K562 (cell line): ENCODE data around the gene CTIF. TPM values are rescaled to one million over a fixed set of nuclear protein-coding genes. Genes with fewer than 3 reads are reported as not detected.
A peak's percentile ranks its signal among the peaks of the same experiment; 100 is the strongest.

ENCODE experiments used
- ATAC-seq: fragments of 200-7000 bp; cut with Tn5 transposase; 3 replicates; pipeline ENCODE4 v1.9.1; 2020; ENCODE audit warnings: moderate library complexity
- BruUV-seq: library from RNA; stranded (reverse); fragments of 400-500 nt; replicated peaks from 2 replicates; lab custom pipeline; 2021; lab: Mats Ljungman, UMichigan
- CTCF ChIA-PET: fragments of 300-600 bp; formaldehyde crosslinking; extraction: SDS; loops from one replicate; lab custom pipeline; 2021; ENCODE audit warnings: low intra/inter-chr PET ratio; lab: Yijun Ruan, JAX
- POLR2A ChIA-PET: fragments of 300-600, 350-650 bp; sonication (Branson Sonifier 250); formaldehyde crosslinking; extraction: SDS; loops from one replicate; lab custom pipeline; 2021; ENCODE audit warnings: antibody characterized with exemption, inconsistent platforms; lab: Yijun Ruan, JAX
- DNase-seq, 4 experiments: peaks; one replicate each; pipeline versions ENCODE4 v3.0.0 to v3.0.0-alpha.2; 2011 to 2018; ENCODE audit warnings: low spot score in 3 of 4, mixed read lengths in 3 of 4; ENCODE audit errors: extremely low read depth in 1 of 4
- FAIRE-seq: peaks from 2 replicates; lab custom pipeline; 2011; peaks lifted over from hg19 to GRCh38; lab: Jason Lieb, UNC
- H2AFZ ChIP-seq: 2 replicates; pipeline ENCODE4 v1.6.0; 2011; ENCODE audit warnings: low read depth, low read length, control low read depth, inconsistent platforms
- H3K27ac ChIP-seq: fragments of 200-600 bp; 3 replicates; pipeline ENCODE4 v1.8.0; 2011; ENCODE audit warnings: low read depth, mild to moderate bottlenecking, control low read depth, inconsistent platforms, low read length, moderate library complexity, mixed read lengths; ENCODE audit errors: extremely low read depth
- H3K27me3 ChIP-seq, 2 experiments: fragments of 300-600 bp in 1 of 2; 2 replicates in 1 of 2; 3 replicates in 1 of 2; pipeline versions ENCODE4 v1.6.0 to v1.8.0; 2011; ENCODE audit warnings: inconsistent platforms in 2 of 2, low read length in 2 of 2, mild to moderate bottlenecking in 1 of 2, mixed read lengths in 1 of 2, moderate library complexity in 1 of 2; ENCODE audit not compliant: control insufficient read depth in 2 of 2, insufficient read depth in 2 of 2
- H3K36me3 ChIP-seq: fragments of 300-600 bp; 3 replicates; pipeline ENCODE4 v1.8.0; 2011; ENCODE audit warnings: mild to moderate bottlenecking, low read length, inconsistent platforms; ENCODE audit not compliant: control insufficient read depth, insufficient read depth
- H3K4me1 ChIP-seq, 2 experiments: fragments of 200-600 bp in 1 of 2; replicated peaks in 1 of 2; 2 replicates in 1 of 2; 3 replicates in 1 of 2; pipeline versions ENCODE4 v1.5.1 to v1.8.0; 2011; ENCODE audit warnings: inconsistent platforms in 2 of 2, low read length in 2 of 2, mild to moderate bottlenecking in 1 of 2, mixed read lengths in 1 of 2, moderate library complexity in 1 of 2; ENCODE audit not compliant: control insufficient read depth in 2 of 2, insufficient read depth in 2 of 2
- H3K4me2 ChIP-seq: 2 replicates; pipeline ENCODE4 v1.6.1; 2011; ENCODE audit warnings: low read length, control low read depth, inconsistent platforms, mixed read lengths; ENCODE audit not compliant: insufficient read depth
- H3K4me3 ChIP-seq: fragments of 200-600 bp; sonication (generic), shearing (Covaris generic); 2 replicates; pipeline ENCODE4 v1.5.1; 2016; ENCODE audit warnings: control low read depth, inconsistent platforms
- H3K79me2 ChIP-seq: fragments of 200-600 bp; 3 replicates; pipeline ENCODE4 v1.8.0; 2011; ENCODE audit warnings: low read length, inconsistent platforms; ENCODE audit not compliant: control insufficient read depth, insufficient read depth
- H3K9ac ChIP-seq, 2 experiments: 2 replicates each; pipeline versions ENCODE4 v1.6.0 to v1.6.1; 2011; ENCODE audit warnings: low read depth in 2 of 2, low read length in 2 of 2, control low read depth in 1 of 2, inconsistent platforms in 1 of 2, mild to moderate bottlenecking in 1 of 2, mixed read lengths in 1 of 2; ENCODE audit not compliant: insufficient read depth in 1 of 2
- H3K9me1 ChIP-seq: one replicate; pipeline ENCODE4 v1.6.0; 2011; ENCODE audit warnings: inconsistent platforms, mild to moderate bottlenecking, low read length, moderate library complexity; ENCODE audit not compliant: control insufficient read depth, insufficient read depth
- H3K9me3 ChIP-seq: replicated peaks from 2 replicates; pipeline ENCODE4 v1.5.1; 2011; ENCODE audit warnings: low read depth, low read length, inconsistent platforms; ENCODE audit not compliant: control insufficient read depth, insufficient read depth
- H4K20me1 ChIP-seq: replicated peaks from 2 replicates; pipeline ENCODE4 v1.6.1; 2011; ENCODE audit warnings: low read length, inconsistent platforms, mixed read lengths; ENCODE audit not compliant: control insufficient read depth, insufficient read depth
- CBX3 ChIP-seq, 2 experiments: IDR thresholded peaks; 1 replicate in 1 of 2; 2 replicates in 1 of 2; pipeline ENCODE4 v1.6.1; 2012; ENCODE audit warnings: inconsistent platforms in 2 of 2, low read length in 2 of 2, borderline replicate concordance in 1 of 2, control low read depth in 1 of 2
- CREB3L1 ChIP-seq: fragments of 450-650 bp; IDR thresholded peaks from 2 replicates; pipeline ENCODE4 v1.6.1; 2014; ENCODE audit warnings: low read depth, mild to moderate bottlenecking, moderate library complexity, borderline replicate concordance
- ETV6 ChIP-seq, 3 experiments: fragments of 150-350 bp in 1 of 3; sonication (generic) in 1 of 3; formaldehyde crosslinking in 1 of 3; IDR thresholded peaks; 2 replicates each; pipeline versions ENCODE4 v1.6.1 to v1.8.0; 2014 to 2022; ENCODE audit warnings: borderline replicate concordance in 2 of 3, low read depth in 2 of 3, antibody characterized with exemption in 1 of 3, low read length in 1 of 3, mild to moderate bottlenecking in 1 of 3, missing genetic modification reagents in 1 of 3
- GATAD2B ChIP-seq: fragments of 450-650 bp; IDR thresholded peaks from 2 replicates; pipeline ENCODE4 v1.6.1; 2017; ENCODE audit warnings: mild to moderate bottlenecking, borderline replicate concordance
- MAFK ChIP-seq: IDR thresholded peaks from 2 replicates; pipeline ENCODE4 v1.6.1; 2011; ENCODE audit warnings: low read length, improper control_type of control experiment
- MECOM ChIP-seq: fragments of 250-450 bp; sonication (Bioruptor Pico); IDR thresholded peaks from 2 replicates; pipeline ENCODE4 v1.8.0; 2022; ENCODE audit warnings: inconsistent platforms
- MITF ChIP-seq: IDR thresholded peaks from 2 replicates; pipeline ENCODE4 v1.6.1; 2014; ENCODE audit warnings: antibody characterized with exemption
- OTX1 ChIP-seq: fragments of 450-650 bp; formaldehyde crosslinking; IDR thresholded peaks from 2 replicates; pipeline ENCODE4 v1.4.0; 2022; ENCODE audit warnings: mild to moderate bottlenecking
- RHOXF2B ChIP-seq: fragments of 250-450 bp; sonication (Bioruptor Pico); conservative IDR thresholded peaks from 2 replicates; pipeline ENCODE4 v1.5.1; 2021
- XRCC5 ChIP-seq: fragments of 200-400 bp; formaldehyde crosslinking; IDR thresholded peaks from 2 replicates; pipeline ENCODE4 v1.6.1; 2017; ENCODE audit warnings: low read depth, mild to moderate bottlenecking, low read length
- ZKSCAN3 ChIP-seq: fragments of 250-450 bp; sonication (Bioruptor Pico); IDR thresholded peaks from 2 replicates; pipeline ENCODE4 v1.4.0; 2020
- ZNF12 ChIP-seq: sonication (generic); formaldehyde crosslinking; IDR thresholded peaks from 2 replicates; pipeline ENCODE4 v1.4.0; 2020; ENCODE audit warnings: mild to moderate bottlenecking, missing genetic modification reagents
- ZNF3 ChIP-seq: fragments of 250-450 bp; sonication (Bioruptor Pico); IDR thresholded peaks from 2 replicates; pipeline ENCODE4 v1.5.0; 2021; ENCODE audit warnings: mild to moderate bottlenecking, moderate library complexity
- ZNF551 ChIP-seq: fragments of 250-450 bp; sonication (Bioruptor Pico); IDR thresholded peaks from 2 replicates; pipeline ENCODE4 v1.5.0; 2021; ENCODE audit warnings: mild to moderate bottlenecking, moderate library complexity
- WGBS: fragments of 100-300 bp; shearing (Covaris generic); methylation state at CpG from one replicate; pipeline ENCODE4 v1.1.6; 2016; ENCODE audit warnings: low coverage, mixed read lengths; ENCODE audit not compliant: insufficient coverage; ENCODE audit errors: missing lambda C conversion rate; 5-methylcytosine and 5-hydroxymethylcytosine counted together
- in situ Hi-C: fragments of 300-500 bp; cut with MboI; formaldehyde crosslinking; loops from 4 replicates; pipeline ENCODE4 v1.15.0; 2018; ENCODE audit warnings: inconsistent platforms, mixed read lengths
- intact Hi-C: fragments of 100-400 bp; cut with micrococcal nuclease; formaldehyde crosslinking; loops from 2 replicates; pipeline ENCODE4 v1.14.2; 2022
- polyA plus RNA-seq, 8 experiments: library from polyadenylated mRNA; depleted of rRNA in 4 of 8; stranded (reverse) in 5 of 8; unstranded in 3 of 8; fragments of >200 nt; fragmentation: Nextera tagmentation in 2 of 8; fragmentation: Illumina TruSeq in 1 of 8; extraction: Ambion mirVana in 2 of 8; extraction: Trizol in 1 of 8; gene quantifications; 2 replicates each; pipeline versions ENCODE4 v1.2.1 to v1.2.3, GENCODE V29; 2011 to 2014; ENCODE audit warnings: inconsistent platforms in 1 of 8, missing spikeins in 1 of 8
- total RNA-seq, 7 experiments: library from RNA; depleted of rRNA in 6 of 7; stranded (reverse); fragments of >200 nt in 6 of 7; fragmentation: Illumina TruSeq in 2 of 7; extraction: Trizol in 2 of 7; gene quantifications; 2 replicates each; pipeline versions ENCODE4 v1.2.1 to v1.2.3, GENCODE V29; 2011 to 2021; ENCODE audit warnings: low replicate concordance in 1 of 7

The CTIF gene
- total and polyA plus RNA-seq, 9 of the 15 experiments (the other 6 are each of a cell fraction or from before 2014, with no cell fraction given), result 0.17 to 11.5 (median 2.2) TPM

- BruUV-seq, result no TSS peak
- in situ Hi-C loops, result no loop called here
- Histone ChIP-seq H2AFZ (no peak overlapping the region), H3K4me1 (peaks cover 9 to 28% of the 10 kb centered on the region in 2 experiments; a peak in 4 of 5 replicates), H3K27ac (no peak overlapping the region), H3K4me3 (no peak overlapping the region), H3K27me3 (no peaks in the 10 kb centered on the region), H3K9ac (no peak overlapping the region), H3K9me1 (no peaks in the 10 kb centered on the region), H4K20me1 (0 out of 2 replicates have a peak, but pooled peaks cover 4% of the 10 kb centered on the region), H3K79me2 (peaks cover 4% of the 10 kb centered on the region; the same call in 1 of the 3 replicates), H3K4me2 (no peak overlapping the region), H3K9me3 (no peaks in the 10 kb centered on the region), H3K36me3 (no peaks in the 10 kb centered on the region)
- no peak for TF ChIP-seq RHOXF2B (CRISPR knock-in tag)
- TF ChIP-seq MECOM (CRISPR knock-in tag), result 0 out of 2 replicates have a peak, but pooled peaks have one; percentile 29
- ChIA-PET POLR2A (no interaction called here), CTCF (no interaction called here)
- intact Hi-C loops, result no loop called here
- WGBS, result 38% methylated on average over 2 of the region's 2 CpGs
- DNase-seq (no peak), FAIRE-seq (no peak), ATAC-seq (no peak)
Measured at GRCh38 chr18:48551100-48551499, 12.3 kb downstream of the CTIF start.

- H3K9me3 ChIP-seq, result no peaks in the 10 kb centered on the region
- no peaks in the 10 kb centered on the region for H4K20me1 ChIP-seq
- 65% methylated on average over 3 of the region's 3 CpGs for WGBS
- H3K36me3 ChIP-seq, result no peaks in the 10 kb centered on the region
- H3K27ac ChIP-seq, result no peak overlapping the region
- intact Hi-C loops (no loop called here), in situ Hi-C loops (no loop called here)
- no peaks in the 10 kb centered on the region for H3K27me3 ChIP-seq
- DNase-seq (no peak), FAIRE-seq (no peak), ATAC-seq (no peak)
- H2AFZ ChIP-seq, result no peak overlapping the region
- no peak overlapping the region for H3K4me3 ChIP-seq
- CTCF ChIA-PET, result no interaction called here
- no peaks in the 10 kb centered on the region for H3K9me1 ChIP-seq
- H3K9ac ChIP-seq, result no peak overlapping the region
- BruUV-seq, result no TSS peak
- no peak overlapping the region for H3K4me2 ChIP-seq
- no peaks in the 10 kb centered on the region for H3K79me2 ChIP-seq
- POLR2A ChIA-PET, result interaction anchor here (0.5 to 0.7 kb wide), 2 partner anchors 11 to 239 kb away, joined by 3 read pairs; no protein-coding TSS in a partner anchor
- H3K4me1 ChIP-seq, result peaks cover 6 to 19% of the 10 kb centered on the region in 2 experiments; a peak in 3 of 5 replicates
- TF ChIP-seq MAFK, result no peak
- no peak for TF ChIP-seq CREB3L1
- TF ChIP-seq MITF, result no peak
- TF ChIP-seq XRCC5, result no peak
- TF ChIP-seq ZKSCAN3, result no peak
- no peak for TF ChIP-seq CBX3 (IDR thresholded peaks at IDR 0.05; ENCODE audit: borderline replicate concordance in 1 of 2, low read length in 2 of 2)
- TF ChIP-seq ETV6 (IDR thresholded peaks at IDR 0.05; ENCODE audit: borderline replicate concordance in 1 of 2, low read depth in 2 of 2, low read length in 1 of 2), result no peak
- no peak for TF ChIP-seq ETV6 (CRISPR knock-in tag; IDR thresholded peaks at IDR 0.05; ENCODE audit: borderline replicate concordance)
- no peak for TF ChIP-seq ZNF551 (CRISPR knock-in tag)
- no peak for TF ChIP-seq OTX1 (CRISPR knock-in tag)
- TF ChIP-seq ZNF12 (CRISPR knock-in tag), result no peak
- TF ChIP-seq ZNF3, result no peak
- no peak for TF ChIP-seq GATAD2B
Measured at GRCh38 chr18:48552130-48552529, 13.3 kb downstream of the CTIF start.
